22Rv1 (cell line): ENCODE results near the gene PNLIPRP1.

ENCODE experiments used
- CTCF ChIP-seq: fragments of 450-650 bp; IDR thresholded peaks from 2 replicates; pipeline ENCODE4 v1.5.1; 2017; ENCODE audit warnings: mild to moderate bottlenecking
- ZFX ChIP-seq: fragments of 450-650 bp; IDR thresholded peaks from 2 replicates; pipeline ENCODE4 v1.6.1; 2017; ENCODE audit warnings: antibody characterized with exemption, borderline replicate concordance

DNA sequence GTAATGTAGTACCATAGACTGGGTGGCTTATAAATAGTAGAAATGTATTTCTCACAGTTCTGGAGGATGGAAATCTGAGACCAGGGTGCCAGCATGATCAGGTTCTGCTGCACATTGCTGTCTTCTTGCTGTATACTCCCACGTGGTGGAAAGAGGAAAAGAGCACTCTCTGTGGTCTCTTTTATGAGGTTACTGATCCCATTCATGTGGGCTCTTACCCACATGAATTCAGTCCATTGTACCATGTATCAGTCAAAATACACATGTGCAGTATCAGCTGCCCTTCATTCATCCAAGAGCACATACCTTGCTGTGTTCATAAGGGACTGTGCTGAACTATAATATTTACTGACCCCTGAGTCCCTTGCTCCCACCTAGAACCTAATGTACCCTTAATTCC is 47.1 kb downstream of the PNLIPRP1 start:
- TF ChIP-seq CTCF (no peak), ZFX (no peak)
